Aorta (tissue), 5 donors: ENCODE measurements around the gene EPS8L2. TPM values are rescaled to one million over a fixed set of nuclear protein-coding genes. Genes with fewer than 3 reads are reported as not detected.

Experiments
- ATAC-seq: fragments of 200-7000 bp; cut with Tn5 transposase; one replicate; pipeline ENCODE4 v1.9.1; 2022; ENCODE audit warnings: moderate library complexity; ENCODE audit not compliant: low FRiP score
- DNase-seq, 2 donors: peaks; one replicate each; pipeline ENCODE4 v3.0.0-alpha.2; 2020
- H3K27ac ChIP-seq, 2 donors: one replicate each; pipeline ENCODE4 v1.5.1; 2013; ENCODE audit warnings: low read length in 2 of 2, mild to moderate bottlenecking in 2 of 2, moderate library complexity in 2 of 2, control low read depth in 1 of 2, inconsistent platforms in 1 of 2, low read depth in 1 of 2
- H3K27me3 ChIP-seq, 2 donors: one replicate each; pipeline ENCODE4 v1.6.1; 2013; ENCODE audit warnings: control low read depth in 1 of 2, low read length in 1 of 2, mild to moderate bottlenecking in 1 of 2, moderate library complexity in 1 of 2; ENCODE audit not compliant: insufficient read depth in 2 of 2, control insufficient read depth in 1 of 2
- H3K36me3 ChIP-seq, 2 donors: one replicate each; pipeline ENCODE4 v1.6.1; 2013; ENCODE audit warnings: control low read depth in 1 of 2, low read length in 1 of 2, mild to moderate bottlenecking in 1 of 2; ENCODE audit not compliant: insufficient read depth in 2 of 2, control insufficient read depth in 1 of 2
- H3K4me1 ChIP-seq, 2 donors: one replicate each; pipeline ENCODE4 v1.6.1; 2013; ENCODE audit warnings: low read length in 2 of 2, control low read depth in 1 of 2, mild to moderate bottlenecking in 1 of 2, moderate library complexity in 1 of 2; ENCODE audit not compliant: insufficient read depth in 2 of 2, control insufficient read depth in 1 of 2
- H3K4me3 ChIP-seq, 2 donors: one replicate each; pipeline ENCODE4 v1.5.1; 2013; ENCODE audit warnings: low read length in 2 of 2, control low read depth in 1 of 2, mild to moderate bottlenecking in 1 of 2
- H3K9me3 ChIP-seq: one replicate; pipeline ENCODE4 v1.6.1; 2013; ENCODE audit warnings: mild to moderate bottlenecking, low read length; ENCODE audit not compliant: control insufficient read depth
- WGBS, 2 donors: extraction: QIAGEN DNeasy Blood & Tissue Kit; methylation state at CpG; one replicate each; pipeline ENCODE4 v1.1.7; 2013; 5-methylcytosine and 5-hydroxymethylcytosine counted together
- intact Hi-C, 2 donors: fragments of 100-400 bp; cut with DNase I; formaldehyde crosslinking; loops; one replicate each; pipeline versions ENCODE4 v1.14.2 to v1.15.0; 2022
- polyA plus RNA-seq, 2 donors: library from polyadenylated mRNA; stranded (reverse); fragments of 200-250 nt; gene quantifications; one replicate each; pipeline ENCODE4 v1.2.3, GENCODE V29; 2013
- total RNA-seq, 2 donors: library from RNA; stranded (reverse); fragmentation: NEBNext Ultra II Directional; extraction: Animal tissue kit (Norgen Biotek cat#: 25700); gene quantifications; one replicate each; pipeline ENCODE4 v1.2.1, GENCODE V29; 2021
- donor health status: healthy with polysubstance abuse.
- donor health status: Bipolar disorder and iron deficiency.
- donor health status: DM: no; HTN: no; CAD: no.
- donor health status: DM: no; HTN: no; CAD: no.
- donor health status: DM: yes; HTN: yes; CAD: no.

Gene EPS8L2
- total and polyA plus RNA-seq, 4 donors = 41.0 to 102 (median 54.8) TPM

DNA sequence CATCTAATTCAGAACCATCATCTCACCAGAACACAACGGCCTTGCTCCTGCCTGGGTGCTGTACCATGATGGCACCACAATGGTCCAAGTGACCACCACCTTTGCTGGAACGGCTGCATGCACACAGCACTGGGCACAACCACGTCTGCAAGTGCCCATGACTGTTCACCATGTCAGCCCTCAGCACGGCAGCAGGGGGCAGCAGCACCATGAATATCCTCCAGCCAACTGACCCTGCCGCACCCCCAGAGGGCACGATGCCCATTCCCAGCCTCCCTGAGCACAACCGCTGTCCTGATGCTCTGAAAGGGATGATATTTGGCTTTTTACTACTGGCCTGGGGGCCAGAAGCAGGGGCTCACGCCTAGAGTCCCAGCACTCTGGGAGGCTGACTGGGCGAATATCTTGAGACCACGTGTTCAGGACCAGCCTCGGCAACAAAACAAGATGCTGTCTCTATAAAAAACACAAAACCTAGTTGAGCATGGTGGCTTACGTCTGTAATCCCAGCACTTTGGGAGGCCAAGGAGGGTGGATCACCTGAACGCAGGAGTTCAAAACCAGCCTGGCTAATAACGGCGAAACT is 43.2 kb upstream of the EPS8L2 start:
- Histone ChIP-seq H3K4me3 (no peak overlapping the region), H3K4me1 (no peaks in the 10 kb centered on the region), H3K36me3 (peaks cover 0 to 5% of the 10 kb centered on the region in 2 donors), H3K27me3 (no peaks in the 10 kb centered on the region), H3K27ac (no peak overlapping the region), H3K9me3 (no peaks in the 10 kb centered on the region)
- DNase-seq (peak; percentile 71 to 88), ATAC-seq (peak; percentile 77)
- intact Hi-C loops = loop anchor here in 1 of 2 donors (2.0 to 5.0 kb wide), 2 partner anchors 66 to 100 kb away; no protein-coding TSS in a partner anchor
- WGBS, 2 donors = 56 to 60% methylated on average over 15 of the region's 15 CpGs

DNA sequence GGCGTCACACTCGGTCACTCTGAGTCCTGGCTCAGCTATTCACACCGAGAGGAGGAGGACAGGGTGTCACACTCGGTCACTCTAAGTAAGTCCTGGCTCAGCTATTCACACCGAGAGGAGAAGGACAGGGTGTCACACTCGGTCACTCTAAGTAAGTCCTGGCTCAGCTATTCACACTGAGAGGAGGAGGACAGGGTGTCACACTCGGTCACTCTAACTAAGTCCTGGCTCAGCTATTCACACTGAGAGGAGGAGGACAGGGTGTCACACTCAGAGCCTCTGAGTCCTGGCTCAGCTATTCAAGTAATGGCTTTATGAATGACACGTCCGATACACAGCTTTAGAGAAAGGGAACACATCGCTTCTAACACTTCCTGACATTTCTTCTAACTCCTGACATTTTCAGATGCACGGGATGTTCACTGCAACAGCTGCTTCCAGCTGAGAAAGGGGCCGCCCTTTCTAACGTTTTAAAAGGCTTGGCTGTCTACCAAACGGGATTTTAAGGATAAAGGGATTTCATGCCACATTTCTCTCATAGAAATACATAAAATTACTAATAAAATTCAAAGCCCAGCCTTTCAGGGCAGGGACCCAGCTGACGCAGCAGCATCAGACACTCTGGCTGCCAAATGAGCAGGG is 40.8 kb upstream of the EPS8L2 start:
- no peak overlapping the region for H3K27ac ChIP-seq
- H3K4me1 ChIP-seq = no peaks in the 10 kb centered on the region
- intact Hi-C loops = loop anchor here in 1 of 2 donors (5.0 kb wide), 1 partner anchor 62 kb away; no protein-coding TSS in a partner anchor
- ATAC-seq (no peak), DNase-seq (no peak)
- H3K4me3 ChIP-seq = no peak overlapping the region
- no peaks in the 10 kb centered on the region for H3K9me3 ChIP-seq
- no peaks in the 10 kb centered on the region for H3K27me3 ChIP-seq
- WGBS, 2 donors = 89 to 91% methylated on average over 14 to 15 of the region's 15 CpGs
- H3K36me3 ChIP-seq = no peaks in the 10 kb centered on the region

DNA sequence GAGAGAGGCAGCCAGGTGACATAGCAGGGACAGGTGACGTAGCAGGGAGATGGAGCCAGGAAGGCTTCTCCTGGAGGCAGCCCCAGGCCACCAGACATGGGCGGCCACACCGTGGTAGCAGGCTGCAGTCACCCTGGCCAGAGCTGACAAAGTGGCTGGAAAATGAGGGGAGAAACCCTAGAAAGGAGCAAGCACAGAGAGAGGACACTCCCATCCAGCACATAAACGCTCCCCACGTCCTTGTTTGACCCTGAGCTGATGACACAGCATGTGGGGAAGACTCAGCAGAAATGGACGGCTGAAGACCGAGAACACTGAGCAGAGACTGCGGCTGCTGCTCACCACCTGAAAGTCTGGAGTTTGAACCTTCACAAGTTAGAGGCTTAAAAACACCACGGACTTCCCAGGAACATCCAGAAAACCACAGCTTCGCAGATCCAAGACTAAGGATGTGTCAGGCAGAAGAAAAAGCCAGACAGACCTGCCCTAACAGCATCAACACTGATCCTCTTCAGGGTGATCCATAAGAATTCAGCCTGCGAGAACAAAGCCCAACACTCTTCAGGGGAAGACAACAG is 40.2 kb upstream of the EPS8L2 start:
- H3K36me3 ChIP-seq = no peaks in the 10 kb centered on the region
- 88 to 89% methylated on average over 11 of the region's 11 CpGs for WGBS, 2 donors
- H3K27ac ChIP-seq = no peak overlapping the region
- no peaks in the 10 kb centered on the region for H3K27me3 ChIP-seq
- H3K4me1 ChIP-seq = no peaks in the 10 kb centered on the region
- DNase-seq = no peak
- ATAC-seq = peak; percentile 62
- intact Hi-C loops = loop anchor here in 1 of 2 donors (5.0 kb wide), 1 partner anchor 62 kb away; no protein-coding TSS in a partner anchor
- no peaks in the 10 kb centered on the region for H3K9me3 ChIP-seq
- H3K4me3 ChIP-seq = no peak overlapping the region

DNA sequence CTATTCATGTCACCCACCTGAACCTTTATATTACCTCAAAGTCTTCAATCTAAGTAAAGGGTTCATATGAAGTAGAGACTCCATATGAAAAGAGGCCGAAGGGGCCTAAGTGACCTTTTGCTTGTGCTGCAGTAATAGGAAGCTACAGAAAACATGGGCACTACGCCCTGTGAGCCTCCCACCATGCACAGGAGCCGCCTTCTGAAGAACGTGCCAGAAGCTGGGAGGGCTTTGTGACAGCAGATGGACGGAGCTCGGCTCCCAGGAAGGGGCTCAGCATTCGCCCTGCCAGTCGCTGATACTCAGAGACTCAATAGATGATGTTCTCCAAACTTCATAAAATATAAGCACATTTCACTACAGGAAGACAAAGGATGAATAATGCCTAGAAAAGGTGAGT is 32.2 kb upstream of the EPS8L2 start:
- intact Hi-C loops = no loop called here
- no peaks in the 10 kb centered on the region for H3K4me1 ChIP-seq
- DNase-seq = no peak
- WGBS, 2 donors = 86 to 92% methylated on average over 8 of the region's 8 CpGs
- no peak for ATAC-seq
- no peaks in the 10 kb centered on the region for H3K27me3 ChIP-seq
- no peak overlapping the region for H3K27ac ChIP-seq
- peaks cover 0 to 6% of the 10 kb centered on the region in 2 donors for H3K36me3 ChIP-seq
- no peaks in the 10 kb centered on the region for H3K9me3 ChIP-seq
- no peak overlapping the region for H3K4me3 ChIP-seq

DNA sequence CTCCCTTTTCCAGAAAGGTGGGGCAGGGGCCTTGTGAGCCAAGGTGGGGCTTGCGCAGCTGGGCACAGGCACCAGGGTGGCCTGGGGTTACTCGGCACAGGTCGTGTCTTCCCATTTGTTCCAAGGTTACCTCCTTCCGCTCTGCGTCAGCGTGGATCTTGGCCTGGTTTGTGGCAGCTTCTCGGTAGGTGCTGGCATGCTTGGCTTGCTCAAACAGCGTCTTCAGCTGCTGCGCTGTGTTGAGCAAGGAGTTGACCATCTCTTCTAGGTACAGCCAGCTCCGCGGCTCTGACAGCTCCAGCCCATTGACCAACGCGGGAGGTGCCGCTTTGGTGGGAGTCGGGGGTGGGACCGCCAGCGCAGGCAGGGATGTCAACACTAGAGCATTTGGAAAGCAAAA is 31.6 kb upstream of the EPS8L2 start:
- no peak for ATAC-seq
- H3K36me3 ChIP-seq = peaks cover 0 to 6% of the 10 kb centered on the region in 2 donors
- intact Hi-C loops = no loop called here

DNA sequence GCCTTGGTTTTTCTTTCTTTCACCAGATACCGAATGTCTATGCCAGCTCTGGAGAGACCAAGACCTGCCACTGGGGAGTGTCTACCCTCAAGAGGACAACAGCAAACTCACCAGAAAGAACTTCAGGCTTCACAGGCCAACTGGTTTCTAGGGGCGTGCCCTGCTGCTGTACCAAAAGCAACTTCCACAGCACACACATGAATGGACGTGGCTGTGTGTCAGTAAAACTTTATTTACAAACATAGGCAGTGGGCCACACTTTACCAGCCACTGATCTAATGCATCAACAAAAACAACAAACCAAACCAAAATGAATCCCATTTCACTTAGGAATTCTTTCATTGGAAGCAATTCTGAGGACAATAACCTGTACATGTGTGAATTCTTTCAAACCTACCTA is 27.7 kb upstream of the EPS8L2 start:
- ATAC-seq (no peak), DNase-seq (no peak)
- H3K4me1 ChIP-seq = no peaks in the 10 kb centered on the region
- H3K27me3 ChIP-seq = no peaks in the 10 kb centered on the region
- H3K9me3 ChIP-seq = no peaks in the 10 kb centered on the region
- intact Hi-C loops = no loop called here
- H3K36me3 ChIP-seq = peaks cover 3 to 6% of the 10 kb centered on the region in 2 donors
- 83 to 90% methylated on average over 3 of the region's 3 CpGs for WGBS, 2 donors
- no peak overlapping the region for H3K27ac ChIP-seq
- H3K4me3 ChIP-seq = no peak overlapping the region

More for the DNA sequence above, 31.6 kb upstream of the EPS8L2 start:
- no peaks in the 10 kb centered on the region for H3K27me3 ChIP-seq
- WGBS, 2 donors = 89 to 91% methylated on average over 17 of the region's 17 CpGs
- no peak overlapping the region for H3K27ac ChIP-seq
- H3K9me3 ChIP-seq = no peaks in the 10 kb centered on the region
- H3K4me3 ChIP-seq = no peak overlapping the region
- no peak for DNase-seq
- H3K4me1 ChIP-seq = no peaks in the 10 kb centered on the region

DNA sequence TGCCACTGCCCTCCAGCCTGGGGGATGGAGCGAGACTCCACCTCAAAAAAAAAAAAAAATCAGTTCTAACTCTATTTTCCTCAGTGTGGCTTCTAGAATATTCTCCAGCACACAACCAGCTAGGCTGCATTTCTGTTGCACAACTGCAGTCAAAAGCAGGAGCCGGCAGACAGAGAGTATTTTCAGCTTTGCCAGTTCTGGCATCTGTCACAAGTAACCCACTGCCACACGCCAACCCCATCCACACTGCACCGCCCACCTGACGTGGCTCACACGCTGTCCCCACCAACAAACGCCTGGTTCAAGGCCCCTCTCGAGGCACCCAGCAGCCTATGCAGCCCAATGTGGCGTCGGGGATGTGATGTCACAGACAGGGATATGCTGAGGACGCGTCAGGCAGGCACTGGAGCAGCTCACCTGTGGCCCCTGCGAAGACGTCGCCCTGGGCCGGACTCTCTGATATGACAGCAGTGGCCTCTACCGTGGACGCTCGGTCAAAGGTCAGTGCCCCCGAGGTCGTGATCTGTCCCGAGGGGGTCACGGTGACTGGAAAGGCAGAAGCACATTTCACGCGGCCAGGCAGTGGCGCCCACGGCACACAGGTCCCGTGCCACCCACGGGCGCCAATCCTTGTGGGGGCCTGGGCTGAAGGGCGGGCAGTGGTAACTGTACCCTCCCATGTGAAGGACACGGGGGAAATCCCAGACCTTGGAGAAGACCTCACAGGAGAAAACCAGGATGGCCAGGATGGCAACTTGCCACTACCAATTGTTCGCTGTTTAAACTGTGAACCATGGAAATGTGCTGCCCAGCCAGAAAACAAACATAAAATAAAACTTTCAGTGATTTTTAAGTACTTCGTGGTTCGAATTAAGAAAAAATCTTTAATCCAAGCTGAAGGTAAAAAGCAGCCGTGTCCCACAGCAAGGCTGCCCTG is 26.5 kb upstream of the EPS8L2 start:
- intact Hi-C loops = no loop called here
- Histone ChIP-seq H3K9me3 (no peaks in the 10 kb centered on the region), H3K27me3 (no peaks in the 10 kb centered on the region), H3K4me3 (no peak overlapping the region), H3K4me1 (no peaks in the 10 kb centered on the region), H3K27ac (no peak overlapping the region), H3K36me3 (peaks cover 3% of the 10 kb centered on the region in 2 donors)
- ATAC-seq (no peak), DNase-seq (peak in 1 of 2 donors; percentile 77)
- 92 to 93% methylated on average over 36 of the region's 36 CpGs for WGBS, 2 donors

DNA sequence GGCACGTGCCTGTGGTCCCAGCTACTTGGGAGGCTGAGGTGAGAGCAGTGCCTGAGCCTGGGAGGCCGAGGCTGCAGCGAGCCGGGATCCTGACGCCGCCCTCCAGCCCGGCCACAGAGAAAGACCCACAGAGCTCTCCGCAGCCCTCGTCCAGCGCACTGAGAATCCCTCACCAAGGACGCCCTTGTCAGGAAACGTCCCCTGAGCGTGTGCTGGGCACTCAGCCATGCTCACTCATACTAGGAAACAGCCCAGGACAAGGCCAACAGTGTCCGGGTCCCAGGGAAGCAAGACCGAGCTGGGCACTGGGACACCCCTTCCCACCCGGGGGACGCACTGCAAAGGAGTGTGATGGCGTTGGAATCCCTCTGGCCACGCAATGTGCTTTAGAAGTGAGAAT is 25.6 kb upstream of the EPS8L2 start:
- ATAC-seq (no peak), DNase-seq (no peak)
- no peaks in the 10 kb centered on the region for H3K4me1 ChIP-seq
- intact Hi-C loops = no loop called here
- no peak overlapping the region for H3K27ac ChIP-seq
- 87% methylated on average over 19 of the region's 19 CpGs for WGBS, 2 donors
- H3K9me3 ChIP-seq = no peaks in the 10 kb centered on the region
- no peaks in the 10 kb centered on the region for H3K27me3 ChIP-seq
- H3K36me3 ChIP-seq = peaks cover 2 to 3% of the 10 kb centered on the region in 2 donors
- H3K4me3 ChIP-seq = no peak overlapping the region
